NCI-H146 (cell line): ENCODE data around the gene SELENON.

Source experiments
- DNase-seq: peaks from one replicate; lab custom pipeline; 2025; lab: John Stamatoyannopoulos, UW

The SELENON gene, protein sequence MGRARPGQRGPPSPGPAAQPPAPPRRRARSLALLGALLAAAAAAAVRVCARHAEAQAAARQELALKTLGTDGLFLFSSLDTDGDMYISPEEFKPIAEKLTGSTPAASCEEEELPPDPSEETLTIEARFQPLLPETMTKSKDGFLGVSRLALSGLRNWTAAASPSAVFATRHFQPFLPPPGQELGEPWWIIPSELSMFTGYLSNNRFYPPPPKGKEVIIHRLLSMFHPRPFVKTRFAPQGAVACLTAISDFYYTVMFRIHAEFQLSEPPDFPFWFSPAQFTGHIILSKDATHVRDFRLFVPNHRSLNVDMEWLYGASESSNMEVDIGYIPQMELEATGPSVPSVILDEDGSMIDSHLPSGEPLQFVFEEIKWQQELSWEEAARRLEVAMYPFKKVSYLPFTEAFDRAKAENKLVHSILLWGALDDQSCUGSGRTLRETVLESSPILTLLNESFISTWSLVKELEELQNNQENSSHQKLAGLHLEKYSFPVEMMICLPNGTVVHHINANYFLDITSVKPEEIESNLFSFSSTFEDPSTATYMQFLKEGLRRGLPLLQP

DNA sequence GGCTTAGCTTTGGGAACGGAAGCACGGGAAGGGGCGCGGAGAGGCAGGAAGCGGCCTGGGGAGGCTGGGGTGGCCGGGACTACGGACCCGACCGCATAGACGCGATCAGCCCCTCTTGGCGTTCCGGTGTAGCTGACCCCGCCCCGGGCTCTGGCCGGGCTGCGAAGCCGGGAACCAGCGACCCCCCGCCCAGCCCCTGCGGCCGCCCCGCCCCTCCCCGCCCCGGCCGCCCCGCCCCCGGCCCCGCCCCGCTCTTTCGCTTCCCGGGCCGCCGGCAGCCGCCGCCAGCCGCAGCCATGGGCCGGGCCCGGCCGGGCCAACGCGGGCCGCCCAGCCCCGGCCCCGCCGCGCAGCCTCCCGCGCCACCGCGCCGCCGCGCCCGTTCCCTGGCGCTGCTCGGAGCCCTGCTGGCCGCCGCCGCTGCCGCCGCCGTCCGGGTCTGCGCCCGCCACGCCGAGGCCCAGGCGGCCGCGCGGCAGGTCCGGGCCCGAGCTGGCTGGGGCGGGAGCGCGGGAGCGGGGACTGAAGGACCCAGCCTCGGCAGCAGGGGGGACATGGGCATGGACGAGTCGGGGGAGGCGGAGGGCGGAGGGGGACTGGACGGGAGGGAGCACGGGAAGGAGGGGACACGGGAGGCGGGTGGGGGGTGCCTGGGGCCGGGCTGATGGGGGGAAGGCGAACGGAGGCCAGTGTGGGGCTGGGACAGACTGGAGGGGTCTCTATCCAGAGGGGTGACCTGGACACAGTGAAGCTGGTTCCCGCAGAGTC, at the start of gene SELENON:
Gene SELENON, plus strand, starts transcription at position 259 of the 768 bp plus-strand sequence. Its CDS starts 38 bp downstream, at position 297.
- peak; percentile 62 for DNase-seq

DNA sequence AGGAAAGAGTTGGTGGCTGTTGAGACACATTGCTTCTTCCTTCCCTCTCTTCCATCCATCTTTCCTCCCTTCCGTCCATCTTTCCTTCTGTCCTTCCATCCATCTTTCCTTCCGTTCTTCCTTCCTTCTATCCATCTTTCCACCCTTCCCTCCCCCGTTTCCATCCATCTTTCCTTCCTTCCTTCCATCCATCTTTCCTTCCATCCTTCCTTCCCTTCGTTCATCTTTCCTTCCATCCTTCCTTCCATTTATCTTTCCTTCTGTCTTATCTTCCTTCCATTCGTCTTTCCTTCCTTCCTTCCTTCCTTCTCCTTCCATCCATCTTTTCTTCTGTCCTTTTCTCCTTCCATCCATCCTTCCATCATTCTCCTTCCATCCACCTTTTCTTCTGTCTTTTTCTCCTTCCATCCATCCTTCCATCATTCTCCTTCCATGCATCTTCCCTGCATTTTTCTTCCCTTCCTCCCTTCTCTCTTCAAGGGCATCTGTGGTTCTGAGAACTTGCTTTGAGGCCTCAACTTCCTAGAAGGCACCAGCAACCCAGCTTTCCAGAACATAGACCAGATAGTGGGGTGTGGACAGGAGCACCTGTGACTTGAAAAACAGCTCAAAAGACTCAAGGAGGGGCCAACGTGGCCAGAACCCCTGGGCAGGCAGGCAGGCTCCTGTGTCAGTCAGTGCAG, 48.9 kb upstream of the SELENON start:
- no peak for DNase-seq

DNA sequence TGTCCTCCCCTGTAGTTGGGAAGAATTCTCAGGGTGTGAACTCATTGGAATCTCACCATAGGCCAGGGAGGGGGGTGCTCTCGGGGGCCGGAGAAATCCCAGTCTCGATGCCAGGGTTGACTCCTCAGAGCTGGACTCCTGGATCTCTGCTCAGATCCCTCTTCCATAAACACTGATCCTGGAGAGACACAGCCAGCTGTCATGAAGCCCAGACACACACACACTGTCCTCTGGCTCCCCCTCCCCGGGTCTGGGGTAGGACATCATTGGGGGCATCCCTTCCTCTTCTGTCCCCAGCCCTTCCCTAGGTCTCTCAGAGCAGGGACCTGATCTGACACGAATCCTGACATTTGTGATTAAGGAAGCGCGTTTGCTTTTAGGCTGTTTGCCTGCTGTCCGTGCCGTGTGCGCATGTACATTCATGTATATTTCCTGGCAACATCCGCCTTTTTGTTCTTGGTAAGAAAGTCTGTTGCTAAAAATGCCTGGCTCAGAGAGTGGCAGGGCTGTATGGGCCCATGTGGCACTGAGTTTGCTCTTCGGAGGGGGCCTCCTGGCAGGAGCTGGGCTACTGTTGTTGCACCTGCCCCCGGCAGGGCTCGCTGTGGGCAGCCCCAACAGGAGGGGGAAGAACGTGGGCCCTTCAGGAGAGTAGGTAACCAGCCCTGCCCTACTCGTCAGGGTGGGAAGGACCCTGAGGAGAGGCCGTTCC, 45.4 kb upstream of the SELENON start:
- DNase-seq, result no peak

DNA sequence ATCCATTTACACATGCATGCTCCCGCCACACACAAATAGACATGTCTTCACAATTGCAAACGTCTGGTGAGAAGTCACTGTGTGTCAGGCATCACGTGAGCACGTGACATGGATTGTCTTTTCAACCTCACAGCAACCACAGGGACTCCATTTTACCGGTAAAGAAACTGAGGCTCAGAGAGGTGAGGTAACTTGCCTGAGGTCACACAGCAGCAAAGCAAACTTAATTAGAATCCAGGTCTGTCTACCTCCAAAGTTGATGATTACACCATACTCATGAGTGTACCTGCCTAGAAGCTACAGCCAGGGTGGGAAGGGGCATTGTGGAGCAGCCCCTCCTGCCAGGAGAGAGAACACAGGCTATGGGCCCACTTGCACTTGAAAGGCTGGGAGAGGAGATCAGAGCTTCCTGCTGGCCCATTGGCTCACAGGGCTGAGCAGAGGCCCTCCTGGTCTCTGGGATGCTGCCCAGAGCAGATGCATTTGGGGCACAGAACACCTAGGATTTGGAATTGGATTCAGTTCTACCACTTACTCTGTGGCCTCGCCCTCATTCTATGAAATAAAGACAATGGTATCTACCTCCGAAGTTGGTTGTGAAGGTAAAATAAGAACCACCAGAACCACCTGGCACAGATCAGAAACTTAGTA, 44.4 kb upstream of the SELENON start:
- no peak for DNase-seq

DNA sequence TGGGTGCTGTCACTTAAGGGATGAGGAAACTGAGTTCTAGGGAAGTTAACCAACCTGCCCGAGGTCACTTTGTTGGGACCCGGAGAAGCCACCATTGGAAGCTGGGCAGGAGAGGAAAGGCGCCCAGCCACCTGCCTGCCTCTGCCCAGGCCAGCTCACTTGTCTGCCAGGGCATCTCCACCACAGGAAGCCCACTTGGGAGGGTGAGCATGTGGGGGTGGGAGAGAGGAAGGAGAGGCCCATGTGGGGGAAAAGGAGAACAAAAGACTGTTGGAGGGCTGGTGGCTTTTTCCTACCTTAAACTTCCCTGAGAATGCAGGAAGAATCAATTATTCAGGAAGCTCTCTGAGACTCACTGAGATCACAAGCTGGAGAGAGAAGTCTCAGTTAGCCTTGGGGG, 43.8 kb upstream of the SELENON start:
- no peak for DNase-seq

DNA sequence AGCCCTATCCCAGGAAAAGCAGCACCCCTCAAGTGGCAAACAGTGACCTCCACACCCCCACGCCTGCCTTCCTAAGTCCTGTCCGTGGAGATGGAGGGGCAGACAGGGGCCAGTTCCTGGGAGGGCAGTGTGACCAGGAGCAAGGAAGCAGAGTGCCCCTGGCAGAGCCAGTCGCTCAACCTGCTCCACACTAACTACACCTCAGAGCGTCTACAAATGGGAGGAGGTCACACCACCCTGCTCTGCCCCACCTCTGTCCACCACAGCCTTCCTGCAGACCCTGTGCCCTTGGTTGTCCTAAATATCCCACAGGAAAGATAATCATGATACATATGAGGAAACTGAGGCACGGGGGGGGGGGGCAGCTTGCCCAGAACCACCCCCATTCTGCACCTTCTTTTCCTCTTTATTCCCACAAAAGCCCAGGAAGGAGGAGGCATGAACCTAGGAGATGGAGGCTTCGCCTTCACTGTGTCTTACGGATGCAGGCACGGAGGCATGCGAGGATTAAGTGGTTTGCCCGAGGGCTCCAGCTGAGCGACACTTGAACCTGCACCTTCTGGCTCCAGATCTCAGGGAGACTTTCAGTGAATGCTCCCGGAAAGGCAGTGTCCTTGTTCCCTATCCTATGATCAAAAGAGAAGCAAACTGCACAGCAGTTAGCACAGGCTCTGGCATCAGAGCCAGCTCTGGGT, 42.7 kb upstream of the SELENON start:
- no peak for DNase-seq

DNA sequence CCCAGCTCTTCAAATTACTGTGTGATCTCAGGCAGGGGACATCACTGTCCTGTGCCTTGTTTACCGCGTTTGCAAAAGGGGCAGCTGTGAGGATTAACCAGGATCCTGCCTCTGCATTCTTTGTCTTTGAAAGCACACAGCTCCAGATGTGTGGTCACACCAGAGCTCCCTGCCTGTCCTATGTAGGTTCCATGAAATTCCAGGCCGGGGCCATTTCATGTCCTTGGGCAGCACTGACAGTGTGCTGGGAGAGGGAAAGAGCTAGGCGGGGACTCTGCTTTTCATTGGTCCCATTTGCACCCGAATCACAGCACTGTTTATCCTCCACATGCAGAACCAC, 42.2 kb upstream of the SELENON start:
- no peak for DNase-seq

DNA sequence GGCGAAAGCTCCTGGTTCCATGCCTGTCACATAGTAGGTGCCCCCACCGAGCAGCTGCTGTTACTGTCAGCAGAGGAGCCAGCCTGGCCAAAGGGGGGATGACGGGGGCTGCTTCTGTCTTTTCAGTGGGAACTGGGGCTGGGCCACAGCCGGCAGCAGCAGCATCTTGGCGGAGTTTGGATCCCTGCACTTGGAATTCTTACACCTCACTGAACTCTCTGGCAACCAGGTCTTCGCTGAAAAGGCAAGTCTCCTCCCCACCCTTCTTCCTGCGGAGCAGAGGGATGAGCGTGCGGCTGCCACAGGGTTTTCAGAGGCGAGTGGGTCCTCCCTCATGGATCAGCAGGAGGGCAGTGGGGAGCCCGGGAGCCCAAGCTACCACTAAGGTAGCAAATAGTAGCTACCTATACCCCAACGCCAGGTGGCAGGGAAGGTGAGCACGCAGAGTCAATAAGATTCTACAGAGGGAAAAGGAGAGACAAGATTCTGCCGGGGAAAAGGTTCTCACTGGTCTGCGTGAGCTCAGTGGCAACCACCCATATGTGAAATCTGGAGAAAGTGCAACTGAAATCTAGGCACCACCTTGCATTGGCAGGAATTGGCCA, 41.4 kb upstream of the SELENON start:
- DNase-seq, result no peak

DNA sequence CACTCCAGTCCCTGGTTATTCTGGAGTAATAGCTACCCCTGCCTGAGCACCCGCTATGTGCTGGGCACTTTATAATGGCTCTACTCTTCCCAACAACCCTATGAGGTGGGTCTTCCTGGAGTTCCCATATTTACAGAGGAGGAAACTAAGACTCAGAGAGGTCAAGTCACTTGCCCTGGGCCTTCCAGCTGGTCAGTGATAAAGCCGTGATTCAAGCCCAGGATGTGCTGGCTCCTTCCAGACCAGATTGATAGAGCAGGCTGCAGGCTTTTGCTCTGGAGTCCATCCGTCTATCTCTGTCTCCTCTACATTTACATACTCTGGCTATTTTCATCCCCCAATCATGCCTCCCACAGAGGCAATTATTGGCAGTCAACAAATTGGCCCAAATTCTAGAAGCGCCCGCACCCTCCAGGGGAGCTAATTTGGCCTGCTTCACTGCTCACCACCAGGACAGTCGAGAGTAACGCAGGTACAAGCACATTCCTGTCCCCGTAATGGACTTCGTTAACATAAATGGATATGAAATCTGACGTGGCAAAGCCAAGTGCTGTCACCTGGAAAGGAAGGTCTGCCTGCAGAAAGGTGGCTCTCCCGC, 39.8 kb upstream of the SELENON start:
- DNase-seq, result peak; percentile 34

DNA sequence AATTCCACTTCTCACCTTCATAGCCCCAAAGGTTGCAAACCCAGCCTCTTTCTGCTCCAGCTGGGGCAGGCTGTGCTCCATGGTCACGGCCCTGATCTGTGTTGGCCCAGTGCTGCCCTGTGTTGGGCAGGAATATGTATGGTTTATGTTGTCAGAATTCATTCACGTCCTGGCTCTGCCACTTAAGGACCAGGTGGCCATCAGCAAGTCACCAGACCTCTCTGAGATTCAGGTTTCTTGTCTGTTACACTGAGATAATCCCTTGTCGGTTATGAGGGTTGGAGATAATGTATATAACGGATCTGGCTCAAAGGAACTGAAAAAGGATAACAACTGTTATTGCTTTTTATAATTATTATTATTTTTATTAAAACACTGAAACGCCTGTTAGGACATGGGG, 39.1 kb upstream of the SELENON start:
- no peak for DNase-seq

DNA sequence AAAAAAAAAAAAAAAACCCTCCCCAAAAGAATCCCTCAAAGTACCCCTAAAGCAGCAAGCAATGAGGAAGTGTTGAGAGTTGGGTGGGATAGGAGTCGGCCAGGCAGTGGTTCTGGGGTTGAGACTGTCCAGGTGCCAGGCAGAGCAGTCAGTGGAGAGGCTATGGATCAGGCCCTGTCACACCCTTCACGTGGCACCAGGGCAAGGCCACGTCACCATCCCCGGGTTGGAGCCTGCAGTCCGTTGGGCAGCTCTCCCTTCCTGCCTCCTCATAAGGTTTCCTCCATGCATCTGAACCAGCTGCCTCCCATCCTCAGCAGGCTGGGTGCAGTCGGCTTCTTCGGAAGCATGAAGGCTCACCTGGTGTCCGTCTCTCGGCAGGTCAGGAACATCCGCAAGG, 36.5 kb upstream of the SELENON start:
- no peak for DNase-seq

DNA sequence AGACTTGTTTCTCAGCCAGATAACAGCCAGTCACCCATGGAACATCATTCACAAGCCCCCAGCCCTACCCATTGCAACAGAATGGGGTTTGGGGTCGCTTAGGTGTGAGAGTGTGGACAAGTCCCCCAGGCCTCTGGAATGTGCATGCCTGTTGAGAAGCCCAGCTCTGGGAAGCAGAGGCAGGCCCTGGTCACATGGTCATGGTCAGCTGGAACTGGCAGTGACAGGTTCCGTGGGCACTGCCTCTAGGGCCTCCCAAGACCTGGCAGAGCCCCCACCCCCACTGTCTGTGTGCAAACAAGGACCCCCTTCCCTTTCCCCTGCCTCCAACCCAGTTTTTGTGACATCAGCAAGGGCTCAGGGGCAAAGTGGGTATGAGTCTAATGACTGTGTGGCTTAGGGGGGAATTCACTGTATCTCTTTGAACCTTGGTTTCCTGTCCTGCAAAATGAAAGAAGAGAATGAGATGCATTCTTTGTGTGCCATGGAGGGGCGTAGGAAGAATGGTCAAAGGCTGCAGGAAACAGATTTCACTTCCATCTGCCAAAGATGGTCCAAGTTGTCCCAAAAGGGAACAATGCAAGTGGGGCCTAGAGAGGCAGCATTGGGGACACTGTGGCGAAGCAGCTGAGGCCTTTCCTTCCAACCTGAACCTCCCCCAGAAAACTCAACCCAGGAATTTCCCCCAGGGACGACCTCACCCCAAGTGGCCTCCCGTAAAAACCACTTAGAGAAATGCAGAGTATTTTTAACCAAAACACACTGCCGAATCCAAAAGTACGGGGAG, 34.7 kb upstream of the SELENON start:
- no peak for DNase-seq

DNA sequence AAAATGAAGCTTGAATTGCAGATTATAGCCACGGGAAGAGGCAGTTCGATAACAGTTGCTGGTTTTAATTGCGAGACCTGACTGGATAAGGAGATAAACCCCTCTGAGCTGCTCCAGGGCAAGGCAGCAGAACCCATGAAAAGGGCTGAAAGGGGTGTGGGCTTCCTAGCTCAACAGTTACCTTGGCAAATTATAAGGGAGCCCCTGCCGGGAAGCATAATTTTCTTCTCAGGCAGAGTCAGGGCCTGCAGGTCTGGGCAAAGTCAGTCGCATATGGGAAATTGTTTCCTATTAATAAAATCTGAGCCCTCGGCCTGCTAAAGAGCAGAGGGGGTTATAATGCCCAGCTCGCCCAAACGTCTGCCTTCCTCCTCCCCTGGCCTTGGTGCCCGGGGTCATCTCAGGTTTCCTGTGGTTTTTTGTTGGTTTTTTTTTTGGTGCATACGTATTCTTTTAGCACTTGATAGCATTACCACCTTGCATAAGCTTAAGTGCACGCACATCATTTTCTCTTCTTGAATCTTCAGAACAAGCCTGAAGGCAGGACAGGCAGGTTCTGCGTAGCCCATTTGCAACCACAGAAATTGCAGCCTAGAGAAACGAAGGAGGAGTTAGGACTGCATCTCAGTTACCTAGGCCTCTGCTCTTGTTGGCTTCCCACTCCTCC, 33.9 kb upstream of the SELENON start:
- DNase-seq, result peak; percentile 81

DNA sequence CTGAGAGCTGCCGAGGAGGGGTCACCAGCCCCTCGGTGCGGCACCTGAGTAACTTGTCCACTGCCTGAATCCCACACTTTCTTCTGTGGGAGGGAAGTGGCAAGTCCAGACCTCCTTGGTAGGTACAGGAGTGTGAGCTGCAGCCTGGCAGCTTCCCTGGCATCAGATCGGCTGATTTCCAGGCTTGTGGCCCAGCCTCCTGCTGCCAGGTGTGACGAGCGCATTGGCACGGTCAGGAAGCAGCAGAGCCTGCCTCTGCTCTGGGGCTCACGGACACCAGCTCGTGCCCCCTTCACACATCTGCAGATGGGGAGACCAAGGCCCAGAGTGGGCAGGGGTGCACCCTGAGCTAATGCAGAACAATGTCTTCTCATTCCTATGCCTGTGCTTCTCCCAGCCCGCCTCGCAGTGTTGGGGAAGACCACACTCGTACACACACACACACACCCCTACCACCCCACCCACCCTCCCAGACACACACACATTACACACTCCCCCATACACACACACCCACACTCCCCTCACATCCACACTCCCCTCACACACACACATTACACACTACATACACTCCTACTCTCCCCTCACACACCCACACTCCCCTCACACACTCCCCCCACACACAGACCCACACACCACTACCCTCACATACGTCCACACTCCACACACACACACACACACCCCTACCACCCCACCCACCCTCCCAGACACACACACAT, 33.1 kb upstream of the SELENON start:
- no peak for DNase-seq

DNA sequence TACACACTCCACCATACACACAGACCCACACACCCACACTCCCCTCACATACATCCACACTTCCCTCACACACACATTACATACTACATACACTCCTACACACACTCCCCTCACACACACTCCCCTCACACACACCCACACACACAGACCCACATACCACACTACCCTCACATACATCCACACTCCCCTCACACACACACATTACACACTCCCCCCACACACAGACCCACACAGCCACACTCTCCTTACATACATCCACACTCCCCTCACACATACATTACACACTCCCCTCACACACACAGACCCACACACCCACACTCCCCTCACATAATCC, 32.6 kb upstream of the SELENON start:
- DNase-seq, result no peak

DNA sequence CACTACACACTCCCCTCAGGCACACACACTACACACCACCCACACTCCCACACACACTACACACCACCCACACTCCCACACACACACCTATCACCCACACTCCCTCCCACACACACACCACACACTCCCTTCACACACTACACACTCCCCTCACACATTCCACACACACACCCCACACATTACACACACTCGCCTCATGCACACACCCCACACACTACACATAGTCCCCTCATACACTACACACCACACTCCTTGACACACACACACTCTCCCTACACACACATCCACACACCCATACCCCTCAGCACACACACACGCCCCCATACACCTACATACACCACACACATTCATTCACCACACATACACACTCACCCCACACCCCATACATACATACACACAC, 31.0 kb upstream of the SELENON start:
- no peak for DNase-seq

DNA sequence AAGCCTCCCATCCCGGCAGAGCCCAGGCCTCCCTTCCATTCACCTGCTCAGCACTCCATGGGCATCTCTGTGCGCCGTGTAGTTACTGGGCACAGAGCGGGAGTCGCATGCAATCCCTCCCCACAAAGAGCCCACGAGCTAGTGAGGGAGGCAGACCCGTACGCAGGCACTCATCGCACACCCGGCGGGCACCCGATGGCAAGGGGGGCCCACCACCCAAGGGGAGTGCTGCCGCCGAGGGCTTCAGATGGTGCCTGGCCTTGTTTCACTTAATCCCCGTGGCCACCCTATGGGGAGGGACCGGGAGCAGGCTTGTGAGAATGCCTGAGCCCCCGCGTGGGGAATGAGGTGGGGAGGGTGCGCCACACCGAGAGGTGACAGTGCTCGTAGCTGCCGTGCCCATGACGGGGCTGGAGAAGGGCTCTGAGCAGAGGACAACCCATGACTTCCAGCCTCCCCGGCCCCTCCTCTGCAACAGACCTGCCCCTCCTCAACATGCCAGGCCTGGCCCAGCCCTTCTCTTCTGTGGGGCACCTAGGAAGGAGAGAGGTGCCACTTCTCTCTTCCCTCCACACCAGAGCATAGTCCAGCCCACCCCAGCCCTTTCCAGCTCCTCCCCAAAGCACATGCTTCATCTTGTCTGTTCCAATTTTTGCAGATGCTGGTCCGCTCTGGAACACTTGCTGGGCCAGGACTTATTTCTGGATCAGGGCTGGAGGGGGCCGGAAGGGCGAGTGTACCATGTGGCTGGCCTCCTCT, 30.2 kb upstream of the SELENON start:
- DNase-seq, result no peak
